GM23338 (cell line): ENCODE data around the gene CST9L. TPM values are rescaled to one million over a fixed set of nuclear protein-coding genes. Genes with fewer than 3 reads are reported as not detected.

Source experiments
- ATAC-seq: fragments of 200-7000 bp; cut with Tn5 transposase; 3 replicates; pipeline ENCODE4 v1.9.1; 2020
- DNase-seq: peaks from one replicate; pipeline ENCODE4 v3.0.0-alpha.2; 2015; ENCODE audit warnings: low spot score
- H2AFZ ChIP-seq: fragments of 200-600 bp; sonication (generic); 2 replicates; pipeline ENCODE4 v1.8.0; 2016; ENCODE audit warnings: antibody characterized with exemption, mild to moderate bottlenecking, moderate library complexity
- H3F3A ChIP-seq: fragments of 200-600 bp; sonication (generic); replicated peaks from 2 replicates; pipeline ENCODE4 v1.8.0; 2017; ENCODE audit warnings: antibody characterized with exemption, mixed run types, low read depth
- H3K27ac ChIP-seq: fragments of 200-600 bp; sonication (generic); 2 replicates; pipeline ENCODE4 v1.6.1; 2016; ENCODE audit warnings: low read depth
- H3K27me3 ChIP-seq: fragments of 200-600 bp; sonication (generic); 2 replicates; pipeline ENCODE4 v1.8.0; 2016; ENCODE audit warnings: mild to moderate bottlenecking, mixed run types, moderate library complexity; ENCODE audit not compliant: insufficient read depth
- H3K36me3 ChIP-seq: fragments of 200-600 bp; sonication (generic); 2 replicates; pipeline ENCODE4 v1.8.0; 2016; ENCODE audit warnings: mild to moderate bottlenecking; ENCODE audit not compliant: insufficient read depth
- H3K4me1 ChIP-seq: fragments of 200-600 bp; sonication (generic); 2 replicates; pipeline ENCODE4 v1.8.0; 2016; ENCODE audit warnings: mild to moderate bottlenecking, moderate library complexity; ENCODE audit not compliant: insufficient read depth
- H3K4me2 ChIP-seq: fragments of 200-600 bp; sonication (generic); 2 replicates; pipeline ENCODE4 v1.7.1; 2017; ENCODE audit warnings: mixed run types
- H3K4me3 ChIP-seq: fragments of 200-600 bp; sonication (generic); 2 replicates; pipeline ENCODE4 v1.6.1; 2016; ENCODE audit warnings: mixed run types
- H3K79me2 ChIP-seq: fragments of 200-600 bp; sonication (generic); replicated peaks from 2 replicates; pipeline ENCODE4 v1.8.0; 2017; ENCODE audit warnings: mild to moderate bottlenecking; ENCODE audit not compliant: insufficient read depth
- H3K9me2 ChIP-seq: fragments of 200-600 bp; sonication (generic); 2 replicates; pipeline ENCODE4 v1.8.0; 2017; ENCODE audit not compliant: insufficient read depth
- H4K20me1 ChIP-seq: fragments of 200-600 bp; sonication (generic); replicated peaks from 2 replicates; pipeline ENCODE4 v1.8.0; 2017; ENCODE audit warnings: mild to moderate bottlenecking; ENCODE audit not compliant: insufficient read depth
- H3K27ac Mint-ChIP-seq: 2 replicates; pipeline ENCODE4 v1.8.0; 2020; ENCODE audit warnings: inconsistent platforms, mild to moderate bottlenecking, moderate library complexity, mixed read lengths
- H3K27me3 Mint-ChIP-seq: 3 replicates; pipeline ENCODE4 v1.8.0; 2022; ENCODE audit warnings: low read depth, mild to moderate bottlenecking, moderate library complexity, mixed read lengths, inconsistent platforms; ENCODE audit not compliant: insufficient read depth, poor library complexity
- H3K36me3 Mint-ChIP-seq: 3 replicates; pipeline ENCODE4 v1.8.0; 2021; ENCODE audit warnings: low read depth, mild to moderate bottlenecking, inconsistent platforms, moderate library complexity, mixed read lengths
- H3K4me1 Mint-ChIP-seq: 3 replicates; pipeline ENCODE4 v1.8.0; 2020; ENCODE audit warnings: mild to moderate bottlenecking, inconsistent platforms, mixed read lengths
- H3K4me3 Mint-ChIP-seq: 3 replicates; pipeline ENCODE4 v1.8.0; 2021; ENCODE audit warnings: moderate library complexity, mild to moderate bottlenecking, inconsistent platforms, mixed read lengths
- H3K9me3 Mint-ChIP-seq: 3 replicates; pipeline ENCODE4 v1.8.0; 2020; ENCODE audit warnings: moderate library complexity, mild to moderate bottlenecking, inconsistent platforms, mixed read lengths
- CREB1 ChIP-seq: fragments of 250-450 bp; sonication (Bioruptor Pico); IDR thresholded peaks from 2 replicates; pipeline ENCODE4 v1.5.0; 2020; ENCODE audit warnings: low read depth, mild to moderate bottlenecking, moderate library complexity
- ETS1 ChIP-seq: IDR thresholded peaks from 2 replicates; pipeline ENCODE4 v1.6.1; 2016; ENCODE audit warnings: antibody characterized with exemption
- EZH2 ChIP-seq: fragments of 200-600 bp; sonication (generic); IDR thresholded peaks from one replicate; pipeline ENCODE4 v1.8.0; 2017; ENCODE audit warnings: antibody characterized with exemption, mild to moderate bottlenecking, low read depth; ENCODE audit not compliant: unreplicated experiment
- EZH2phosphoT487 ChIP-seq: fragments of 200-600 bp; sonication (generic); IDR thresholded peaks from one replicate; pipeline ENCODE4 v1.8.1; 2018; ENCODE audit warnings: antibody characterized with exemption; ENCODE audit not compliant: unreplicated experiment
- JUNB ChIP-seq: IDR thresholded peaks from one replicate; pipeline ENCODE4 v1.6.1; 2016; ENCODE audit warnings: antibody characterized with exemption; ENCODE audit not compliant: unreplicated experiment
- POLR2AphosphoS5 ChIP-seq: IDR thresholded peaks from 2 replicates; pipeline ENCODE4 v1.6.1; 2016; ENCODE audit warnings: antibody characterized with exemption, low read depth
- REST ChIP-seq: IDR thresholded peaks from one replicate; pipeline ENCODE4 v1.6.1; 2018; ENCODE audit warnings: antibody characterized with exemption; ENCODE audit not compliant: unreplicated experiment
- STAT1 ChIP-seq: IDR thresholded peaks from one replicate; pipeline ENCODE4 v1.6.1; 2016; ENCODE audit warnings: antibody characterized with exemption; ENCODE audit not compliant: unreplicated experiment
- ZNF114 ChIP-seq: fragments of 250-450 bp; sonication (Bioruptor Pico); IDR thresholded peaks from 2 replicates; pipeline ENCODE4 v1.5.0; 2020; ENCODE audit warnings: mild to moderate bottlenecking, moderate library complexity
- ZNF331 ChIP-seq: fragments of 250-450 bp; sonication (Bioruptor Pico); IDR thresholded peaks from 2 replicates; pipeline ENCODE4 v1.5.0; 2020; ENCODE audit warnings: low read depth, mild to moderate bottlenecking, moderate library complexity
- polyA plus RNA-seq: library from polyadenylated mRNA; unstranded; fragments of >200 nt; fragmentation: Nextera tagmentation; extraction: Ambion mirVana; gene quantifications from 2 replicates; pipeline ENCODE4 v1.2.1, GENCODE V29; 2016
- total RNA-seq: library from RNA; depleted of rRNA; stranded (reverse); fragments of >200 nt; shearing (Covaris generic); gene quantifications from 2 replicates; pipeline ENCODE4 v1.2.3, GENCODE V29; 2014

The CST9L gene
- total and polyA plus RNA-seq, 2 experiments from 2014 or later: not detected

- no peak for TF ChIP-seq REST
- TF ChIP-seq ZNF331 (CRISPR knock-in tag): no peak
- TF ChIP-seq EZH2: no peak
- TF ChIP-seq CREB1: no peak
These were observed 28.4 kb upstream of the CST9L start (continued) for GRCh38 chr20:23596579-23597250.

- no peaks in the 10 kb centered on the region for H3F3A ChIP-seq
- Mint-ChIP-seq H3K4me3 (no peak overlapping the region), H3K27ac (no peak overlapping the region), H3K4me1 (peaks cover 2% of the 10 kb centered on the region; the same call in 1 of the 3 replicates), H3K27me3 (no peaks in the 10 kb centered on the region), H3K9me3 (no peaks in the 10 kb centered on the region), H3K36me3 (no peaks in the 10 kb centered on the region)
- H4K20me1 ChIP-seq: no peaks in the 10 kb centered on the region
- H3K9me2 ChIP-seq: peaks cover 5% of the 10 kb centered on the region; the same call in 1 of the 2 replicates
- ATAC-seq (no peak), DNase-seq (no peak)
- no peak overlapping the region for H3K4me2 ChIP-seq
- H2AFZ ChIP-seq: no peak overlapping the region
- no peaks in the 10 kb centered on the region for H3K79me2 ChIP-seq
- 0 out of 2 replicates have a peak, but pooled peaks cover 6% of the 10 kb centered on the region for H3K4me1 ChIP-seq
- H3K4me3 ChIP-seq: no peak overlapping the region
- H3K27ac ChIP-seq: no peak overlapping the region
- no peak for TF ChIP-seq EZH2phosphoT487
- TF ChIP-seq EZH2: no peak
- no peak for TF ChIP-seq JUNB
- no peak for TF ChIP-seq POLR2AphosphoS5
- no peak for TF ChIP-seq STAT1
- no peak for TF ChIP-seq CREB1
- TF ChIP-seq ETS1: no peak
- no peak for TF ChIP-seq ZNF331 (CRISPR knock-in tag)
- no peak for TF ChIP-seq ZNF114
- TF ChIP-seq REST: no peak
- H3K36me3 ChIP-seq: no peaks in the 10 kb centered on the region
- H3K27me3 ChIP-seq: no peaks in the 10 kb centered on the region
These were observed 27.7 kb upstream of the CST9L start for GRCh38 chr20:23595941-23596340.
